Stimulated activated CD4-positive, alpha-beta T cell treated with anti-CD3 and anti-CD28 coated beads, Interleukin-1b, Interleukin-23, amount 100 ng/mL, for 4 hours (primary cell): Measurements from ENCODE around the gene SIGLEC14.

ENCODE experiments used
- DNase-seq, 2 donors: peaks; one replicate each; pipeline ENCODE4 v3.0.0-alpha.2; 2020; ENCODE audit warnings: low read depth in 2 of 2

SIGLEC14 gene

GRCh38 chr19:51621178-51621577 is 25.4 kb downstream of the SIGLEC14 start:
- no peak for DNase-seq

GRCh38 chr19:51615991-51616390 is 30.6 kb downstream of the SIGLEC14 start:
- no peak for DNase-seq

- no peak for DNase-seq
Measured at GRCh38 chr19:51614789-51615188, 31.8 kb downstream of the SIGLEC14 start.

- no peak for DNase-seq
Measured at GRCh38 chr19:51610576-51610975, 36.0 kb downstream of the SIGLEC14 start.

GRCh38 chr19:51607920-51608562 is 38.6 kb downstream of the SIGLEC14 start:
- DNase-seq: peak; percentile 27 to 49

GRCh38 chr19:51607077-51607476 is 39.5 kb downstream of the SIGLEC14 start:
- no peak for DNase-seq

GRCh38 chr19:51602189-51602854 is 44.3 kb downstream of the SIGLEC14 start:
- no peak for DNase-seq

- no peak for DNase-seq
Measured at GRCh38 chr19:51600940-51601580, 45.6 kb downstream of the SIGLEC14 start.

- no peak for DNase-seq
Measured at GRCh38 chr19:51599084-51599483, 47.5 kb downstream of the SIGLEC14 start.

GRCh38 chr19:51598159-51598915 is 48.3 kb downstream of the SIGLEC14 start:
- DNase-seq: no peak

- no peak for DNase-seq
Measured at GRCh38 chr19:51595190-51596175, 51.1 kb downstream of the SIGLEC14 start.

GRCh38 chr19:51594774-51595109 is 51.9 kb downstream of the SIGLEC14 start:
- no peak for DNase-seq

GRCh38 chr19:51593969-51594773 is 52.5 kb downstream of the SIGLEC14 start:
- peak; percentile 94 for DNase-seq

- no peak for DNase-seq
Measured at GRCh38 chr19:51593138-51593890, 53.3 kb downstream of the SIGLEC14 start.
